ENCODE results near the gene ADAM22. TPM values are rescaled to one million over a fixed set of nuclear protein-coding genes. Genes with fewer than 3 reads are reported as not detected.
"Not testable (repeated sequence)": the region's sequence is repeated elsewhere in the genome, so short reads cannot be mapped to it uniquely, and the experiment has no call there.

Gene ADAM22
- total RNA-seq, 1 donor from 2014 or later: 1.6 TPM

DNA sequence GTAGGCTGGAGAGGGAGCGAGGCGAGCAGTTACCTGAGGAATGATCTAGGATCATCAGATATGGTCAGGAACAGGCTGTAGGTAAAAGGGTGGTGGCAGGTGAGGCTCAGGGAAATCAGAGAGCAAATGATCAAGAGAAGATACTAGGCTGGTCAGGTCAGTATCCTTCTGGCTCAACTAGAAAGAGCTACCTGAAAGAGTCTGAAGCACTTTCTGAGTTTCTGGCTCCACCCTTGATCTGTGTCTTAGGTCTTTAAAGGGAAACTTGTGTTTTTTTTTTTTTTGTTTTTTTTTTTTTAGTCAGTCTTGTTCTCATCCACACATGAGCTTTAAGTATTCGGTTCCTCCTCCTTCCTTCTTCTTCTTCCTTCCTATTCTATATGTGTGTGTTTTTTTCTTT, 10.5 kb downstream of the ADAM22 start:
- no peak for DNase-seq (ENCODE audit: low spot score)
- H3K36me3 Mint-ChIP-seq (ENCODE audit: low read depth): no peaks in the 10 kb centered on the region
- H3K9me3 Mint-ChIP-seq (ENCODE audit: low read depth): no peaks in the 10 kb centered on the region
- TF ChIP-seq, protein P1, sequence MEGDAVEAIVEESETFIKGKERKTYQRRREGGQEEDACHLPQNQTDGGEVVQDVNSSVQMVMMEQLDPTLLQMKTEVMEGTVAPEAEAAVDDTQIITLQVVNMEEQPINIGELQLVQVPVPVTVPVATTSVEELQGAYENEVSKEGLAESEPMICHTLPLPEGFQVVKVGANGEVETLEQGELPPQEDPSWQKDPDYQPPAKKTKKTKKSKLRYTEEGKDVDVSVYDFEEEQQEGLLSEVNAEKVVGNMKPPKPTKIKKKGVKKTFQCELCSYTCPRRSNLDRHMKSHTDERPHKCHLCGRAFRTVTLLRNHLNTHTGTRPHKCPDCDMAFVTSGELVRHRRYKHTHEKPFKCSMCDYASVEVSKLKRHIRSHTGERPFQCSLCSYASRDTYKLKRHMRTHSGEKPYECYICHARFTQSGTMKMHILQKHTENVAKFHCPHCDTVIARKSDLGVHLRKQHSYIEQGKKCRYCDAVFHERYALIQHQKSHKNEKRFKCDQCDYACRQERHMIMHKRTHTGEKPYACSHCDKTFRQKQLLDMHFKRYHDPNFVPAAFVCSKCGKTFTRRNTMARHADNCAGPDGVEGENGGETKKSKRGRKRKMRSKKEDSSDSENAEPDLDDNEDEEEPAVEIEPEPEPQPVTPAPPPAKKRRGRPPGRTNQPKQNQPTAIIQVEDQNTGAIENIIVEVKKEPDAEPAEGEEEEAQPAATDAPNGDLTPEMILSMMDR (IDR thresholded peaks at IDR 0.05): no peak
- H3K27me3 Mint-ChIP-seq (ENCODE audit: low read depth): peaks cover 3% of the 10 kb centered on the region
- H3K4me3 Mint-ChIP-seq (ENCODE audit: unreplicated experiment): no peak overlapping the region
- no peak overlapping the region for H3K27ac Mint-ChIP-seq (ENCODE audit: unreplicated experiment)
- H3K4me1 Mint-ChIP-seq (ENCODE audit: low read depth): no peaks in the 10 kb centered on the region

DNA sequence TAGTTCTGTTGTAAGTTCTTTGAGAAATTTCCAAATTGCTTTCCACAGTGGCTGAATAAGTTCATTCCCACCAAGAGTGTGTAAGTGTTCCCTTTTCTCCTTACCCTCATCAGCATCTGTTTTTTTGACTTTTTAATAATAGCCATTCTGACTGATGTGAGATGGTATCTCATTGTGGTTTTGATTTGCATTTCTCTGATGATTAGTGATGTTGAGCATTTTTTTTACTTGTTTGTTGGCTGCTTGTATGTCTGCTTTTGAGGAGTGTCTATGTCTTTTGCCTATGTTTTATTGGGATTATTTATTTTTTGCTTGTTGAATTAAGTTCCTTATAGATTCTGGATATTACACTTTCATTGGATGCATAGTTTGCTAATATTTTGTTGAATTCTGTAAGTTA, 11.9 kb downstream of the ADAM22 start:
- H3K36me3 Mint-ChIP-seq (ENCODE audit: low read depth); DNase-seq (ENCODE audit: low spot score); H3K27me3 Mint-ChIP-seq (ENCODE audit: low read depth); H3K4me1 Mint-ChIP-seq (ENCODE audit: low read depth); H3K27ac Mint-ChIP-seq (ENCODE audit: unreplicated experiment); H3K9me3 Mint-ChIP-seq (ENCODE audit: low read depth); H3K4me3 Mint-ChIP-seq (ENCODE audit: unreplicated experiment): not testable (repeated sequence)

DNA sequence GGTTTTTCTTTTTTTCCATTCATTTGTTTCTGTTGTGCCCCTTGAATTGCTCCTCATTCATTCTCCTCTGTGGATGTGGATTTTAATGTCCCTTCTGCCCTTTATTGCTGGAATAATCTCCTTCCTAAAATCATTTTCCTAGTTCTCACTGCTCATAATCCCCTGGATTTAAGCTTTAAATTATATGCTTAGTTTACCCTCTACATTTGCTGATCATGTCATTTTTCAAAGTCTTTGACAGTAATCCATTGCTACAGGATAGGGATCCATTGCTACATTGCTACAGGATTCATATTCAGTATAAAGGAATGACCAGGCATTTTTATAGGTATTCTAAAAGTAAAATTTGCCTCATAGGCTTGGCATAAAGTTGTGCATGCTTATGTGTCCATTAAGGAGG, 14.3 kb downstream of the ADAM22 start:
- no peaks in the 10 kb centered on the region for H3K9me3 Mint-ChIP-seq (ENCODE audit: low read depth)
- H3K36me3 Mint-ChIP-seq (ENCODE audit: low read depth): peaks cover under 1% of the 10 kb centered on the region
- no peak overlapping the region for H3K4me3 Mint-ChIP-seq (ENCODE audit: unreplicated experiment)
- H3K4me1 Mint-ChIP-seq (ENCODE audit: low read depth): no peaks in the 10 kb centered on the region
- H3K27ac Mint-ChIP-seq (ENCODE audit: unreplicated experiment): no peak overlapping the region
- TF ChIP-seq, protein P1 (IDR thresholded peaks at IDR 0.05): no peak
- DNase-seq (ENCODE audit: low spot score): no peak
- H3K27me3 Mint-ChIP-seq (ENCODE audit: low read depth): peaks cover 6% of the 10 kb centered on the region

DNA sequence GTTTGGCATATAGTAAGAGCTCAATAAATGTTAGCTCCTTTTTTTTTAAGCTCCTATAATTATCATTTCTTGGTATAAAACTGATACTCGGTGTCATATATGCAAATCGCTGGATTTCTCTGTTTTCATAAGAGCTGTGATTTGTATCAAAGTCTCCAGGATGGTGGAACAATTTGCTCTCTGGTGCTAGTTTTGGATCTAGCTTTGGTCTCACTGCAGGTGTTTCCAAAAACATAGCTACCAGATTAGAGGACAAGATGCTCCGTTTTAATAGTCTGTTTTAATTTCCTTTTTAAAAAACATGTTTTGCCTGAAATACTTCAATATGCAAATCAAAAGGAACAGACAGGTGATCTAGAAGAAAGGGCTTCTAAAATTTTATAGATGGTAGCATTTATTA, 25.3 kb downstream of the ADAM22 start:
- peaks cover 5% of the 10 kb centered on the region for H3K4me1 Mint-ChIP-seq (ENCODE audit: low read depth)
- no peaks in the 10 kb centered on the region for H3K36me3 Mint-ChIP-seq (ENCODE audit: low read depth)
- no peaks in the 10 kb centered on the region for H3K27me3 Mint-ChIP-seq (ENCODE audit: low read depth)
- TF ChIP-seq, protein P1 (IDR thresholded peaks at IDR 0.05): no peak
- H3K27ac Mint-ChIP-seq (ENCODE audit: unreplicated experiment): no peak overlapping the region
- DNase-seq (ENCODE audit: low spot score): no peak
- H3K9me3 Mint-ChIP-seq (ENCODE audit: low read depth): no peaks in the 10 kb centered on the region
- no peak overlapping the region for H3K4me3 Mint-ChIP-seq (ENCODE audit: unreplicated experiment)

DNA sequence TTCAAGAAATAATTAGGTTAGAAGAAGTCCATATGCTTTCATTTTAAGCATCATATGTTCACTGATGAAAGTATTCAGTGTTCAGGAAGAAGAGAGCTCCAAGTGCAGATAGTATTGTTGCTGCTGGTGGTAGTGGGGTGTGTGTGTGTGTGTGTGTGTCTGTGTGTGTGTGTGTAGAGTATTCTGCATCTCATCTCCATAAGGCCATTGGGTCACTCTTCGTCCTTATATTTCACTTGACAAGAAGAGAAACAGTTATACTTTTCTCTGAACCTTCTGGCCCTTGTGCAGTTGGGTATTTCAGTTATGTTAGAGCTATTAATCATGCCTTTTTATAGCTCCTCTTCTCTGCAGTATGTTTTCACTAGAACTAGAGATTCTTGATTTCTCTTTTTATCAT, 26.2 kb downstream of the ADAM22 start:
- DNase-seq (ENCODE audit: low spot score): no peak
- no peak overlapping the region for H3K27ac Mint-ChIP-seq (ENCODE audit: unreplicated experiment)
- no peaks in the 10 kb centered on the region for H3K36me3 Mint-ChIP-seq (ENCODE audit: low read depth)
- H3K4me3 Mint-ChIP-seq (ENCODE audit: unreplicated experiment): no peak overlapping the region
- H3K9me3 Mint-ChIP-seq (ENCODE audit: low read depth): no peaks in the 10 kb centered on the region
- H3K4me1 Mint-ChIP-seq (ENCODE audit: low read depth): peaks cover 5% of the 10 kb centered on the region
- TF ChIP-seq, protein P1 (IDR thresholded peaks at IDR 0.05): no peak
- H3K27me3 Mint-ChIP-seq (ENCODE audit: low read depth): no peaks in the 10 kb centered on the region

DNA sequence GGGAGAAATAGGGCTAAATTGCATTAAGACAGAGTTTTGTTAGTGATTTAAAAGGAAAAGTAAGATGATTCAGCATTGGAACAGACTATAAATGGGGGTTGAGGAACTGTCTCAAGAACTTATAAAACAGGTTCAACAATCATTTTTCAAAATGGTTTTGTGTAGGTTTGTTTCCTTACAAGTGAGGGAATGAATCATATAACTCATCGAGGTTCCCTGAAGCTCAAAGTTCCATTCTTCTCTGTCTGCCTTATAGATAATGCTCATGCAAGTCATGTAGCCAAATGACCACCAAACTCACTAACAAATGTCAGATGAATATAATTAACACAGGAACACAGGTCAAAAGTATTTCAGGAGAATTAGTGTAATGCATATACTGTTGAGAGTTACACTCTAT, 27.7 kb downstream of the ADAM22 start:
- Mint-ChIP-seq H3K27ac (ENCODE audit: unreplicated experiment) (no peak overlapping the region), H3K27me3 (ENCODE audit: low read depth) (no peaks in the 10 kb centered on the region), H3K36me3 (ENCODE audit: low read depth) (peaks cover 1% of the 10 kb centered on the region), H3K4me3 (ENCODE audit: unreplicated experiment) (no peak overlapping the region), H3K9me3 (ENCODE audit: low read depth) (no peaks in the 10 kb centered on the region), H3K4me1 (ENCODE audit: low read depth) (peaks cover 5% of the 10 kb centered on the region)
- no peak for DNase-seq (ENCODE audit: low spot score)
- TF ChIP-seq, protein P1 (IDR thresholded peaks at IDR 0.05): no peak
